ENCODE data around the gene MBP. TPM values are rescaled to one million over a fixed set of nuclear protein-coding genes. Genes with fewer than 3 reads are reported as not detected.

Gene MBP
- total and polyA plus RNA-seq, 2 of the 4 experiments (the other 2 are of a cell fraction), result 0.72 to 0.90 TPM

DNA sequence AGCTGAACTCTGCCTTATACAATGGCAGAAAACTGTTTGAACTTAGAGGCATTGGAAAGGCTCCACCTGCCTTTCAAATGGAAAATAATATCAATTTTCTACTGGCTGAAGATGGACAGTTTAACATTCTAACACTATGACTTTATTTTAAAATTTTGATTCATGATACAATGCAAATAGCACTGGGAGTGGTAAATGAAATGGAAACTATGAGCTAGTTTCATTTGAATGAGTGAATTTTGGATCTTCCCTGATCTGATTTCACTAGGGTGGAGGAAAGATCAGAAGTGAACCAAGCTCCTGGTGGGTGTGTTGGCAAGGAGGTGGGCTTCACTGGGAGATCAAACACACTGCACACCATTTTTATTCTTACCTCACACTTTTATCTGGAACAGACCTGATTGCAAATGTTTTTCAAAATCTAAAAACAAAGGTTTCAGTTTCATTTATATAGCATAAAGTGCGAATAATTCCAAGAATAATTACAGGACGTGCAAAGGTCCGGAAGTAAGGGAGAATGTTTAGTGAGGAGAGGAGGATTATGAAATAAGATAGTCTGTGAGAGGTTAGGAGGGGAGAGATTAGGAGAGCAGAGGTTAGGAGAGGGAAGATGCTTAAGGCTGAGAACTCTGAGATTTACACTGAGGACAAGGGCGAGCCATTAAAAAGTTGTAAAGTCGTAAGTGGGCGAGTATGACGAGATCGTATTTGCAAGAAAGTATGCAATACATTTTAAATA, 18.6 kb upstream of the MBP start:
- Histone ChIP-seq H2BK120ac (ENCODE audit: low read depth, low read length) (no peak overlapping the region), H3K4me2 (ENCODE audit: low read depth, low read length) (no peak overlapping the region), H3K9me1 (ENCODE audit: insufficient read depth, low read length) (no peaks in the 10 kb centered on the region), H3K4ac (ENCODE audit: low read depth, low read length) (no peak overlapping the region), H3K56ac (ENCODE audit: extremely low read depth, insufficient read depth, low read length) (no peak overlapping the region), H3K23ac (ENCODE audit: low read depth, low read length) (no peak overlapping the region), H3K27me3 (ENCODE audit: control insufficient read depth, insufficient read depth, low read length) (no peaks in the 10 kb centered on the region; the same call in 1 of the 2 replicates), H4K91ac (ENCODE audit: insufficient read depth, low read depth, low read length) (no peak overlapping the region), H3K18ac (ENCODE audit: low read depth, low read length) (no peak overlapping the region), H3K9me3 (ENCODE audit: control insufficient read depth, insufficient read depth, low read length) (no peaks in the 10 kb centered on the region), H3K9ac (ENCODE audit: low read depth, low read length) (no peak overlapping the region), H4K8ac (ENCODE audit: low read depth in 2 of 2, low read length in 2 of 2) (no peak overlapping the region), H3K4me3 (ENCODE audit: insufficient read depth, low read depth, low read length) (no peak overlapping the region), H3K36me3 (ENCODE audit: control insufficient read depth, insufficient read depth, low read length) (no peaks in the 10 kb centered on the region), H2AK9ac (replicated peaks; ENCODE audit: low read depth, low read length, poor library complexity) (no peak overlapping the region), H3K79me1 (ENCODE audit: low read depth in 1 of 2, low read length in 2 of 2) (no peaks in the 10 kb centered on the region), H3K14ac (replicated peaks; ENCODE audit: low read depth, low read length) (no peak overlapping the region), H2AFZ (replicated peaks; ENCODE audit: low read length, poor library complexity) (no peak overlapping the region), H2BK15ac (ENCODE audit: low read depth, low read length) (no peak overlapping the region), H4K20me1 (ENCODE audit: insufficient read depth, low read length) (no peaks in the 10 kb centered on the region), H2BK20ac (ENCODE audit: low read depth, low read length) (no peak overlapping the region), H2BK5ac (ENCODE audit: low read depth, low read length, poor library complexity, severe bottlenecking) (no peak overlapping the region), H3K4me1 (ENCODE audit: control insufficient read depth, insufficient read depth, low read length) (no peaks in the 10 kb centered on the region; the same call in 1 of the 2 replicates), H2AK5ac (ENCODE audit: low read depth, low read length) (no peak overlapping the region), H3K27ac (ENCODE audit: insufficient read depth, low read length) (no peak overlapping the region), H4K5ac (ENCODE audit: low read depth, low read length) (no peak overlapping the region)
- POLR2A ChIA-PET (ENCODE audit: unreplicated experiment), result no interaction called here
- 100% methylated on average over 2 of the region's 8 CpGs; no CpG with 5 or more reads in 1 of the 2 experiments for WGBS, 2 experiments (ENCODE audit: extremely low coverage in 2 of 2, insufficient read length in 1 of 2)
- CTCF ChIA-PET, result no interaction called here
- in situ Hi-C loops (cut with MboI; ENCODE audit: low sequenced_read_pairs), result no loop called here
- ATAC-seq (ENCODE audit: low read depth), result no peak
- DNase-seq, result no peak
- intact Hi-C loops (cut with micrococcal nuclease), result no loop called here
- no TSS peak for BruUV-seq (replicated peaks)
- no peak for TF ChIP-seq RCOR1 (IDR thresholded peaks at IDR 0.05; ENCODE audit: insufficient replicate concordance, low read length)
- TF ChIP-seq CEBPB (IDR thresholded peaks at IDR 0.05; ENCODE audit: low read depth, low read length), result no peak
- TF ChIP-seq, protein P1, sequence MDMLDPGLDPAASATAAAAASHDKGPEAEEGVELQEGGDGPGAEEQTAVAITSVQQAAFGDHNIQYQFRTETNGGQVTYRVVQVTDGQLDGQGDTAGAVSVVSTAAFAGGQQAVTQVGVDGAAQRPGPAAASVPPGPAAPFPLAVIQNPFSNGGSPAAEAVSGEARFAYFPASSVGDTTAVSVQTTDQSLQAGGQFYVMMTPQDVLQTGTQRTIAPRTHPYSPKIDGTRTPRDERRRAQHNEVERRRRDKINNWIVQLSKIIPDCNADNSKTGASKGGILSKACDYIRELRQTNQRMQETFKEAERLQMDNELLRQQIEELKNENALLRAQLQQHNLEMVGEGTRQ (IDR thresholded peaks at IDR 0.05; ENCODE audit: low read depth, low read length), result no peak
- TF ChIP-seq FOS (IDR thresholded peaks at IDR 0.05; ENCODE audit: low read depth, low read length), result no peak
- no peak for TF ChIP-seq MAZ (IDR thresholded peaks at IDR 0.05; ENCODE audit: borderline replicate concordance, low read depth, low read length)
- TF ChIP-seq CHD1 (IDR thresholded peaks at IDR 0.05; ENCODE audit: low read depth, low read length), result no peak
- TF ChIP-seq, protein P2, sequence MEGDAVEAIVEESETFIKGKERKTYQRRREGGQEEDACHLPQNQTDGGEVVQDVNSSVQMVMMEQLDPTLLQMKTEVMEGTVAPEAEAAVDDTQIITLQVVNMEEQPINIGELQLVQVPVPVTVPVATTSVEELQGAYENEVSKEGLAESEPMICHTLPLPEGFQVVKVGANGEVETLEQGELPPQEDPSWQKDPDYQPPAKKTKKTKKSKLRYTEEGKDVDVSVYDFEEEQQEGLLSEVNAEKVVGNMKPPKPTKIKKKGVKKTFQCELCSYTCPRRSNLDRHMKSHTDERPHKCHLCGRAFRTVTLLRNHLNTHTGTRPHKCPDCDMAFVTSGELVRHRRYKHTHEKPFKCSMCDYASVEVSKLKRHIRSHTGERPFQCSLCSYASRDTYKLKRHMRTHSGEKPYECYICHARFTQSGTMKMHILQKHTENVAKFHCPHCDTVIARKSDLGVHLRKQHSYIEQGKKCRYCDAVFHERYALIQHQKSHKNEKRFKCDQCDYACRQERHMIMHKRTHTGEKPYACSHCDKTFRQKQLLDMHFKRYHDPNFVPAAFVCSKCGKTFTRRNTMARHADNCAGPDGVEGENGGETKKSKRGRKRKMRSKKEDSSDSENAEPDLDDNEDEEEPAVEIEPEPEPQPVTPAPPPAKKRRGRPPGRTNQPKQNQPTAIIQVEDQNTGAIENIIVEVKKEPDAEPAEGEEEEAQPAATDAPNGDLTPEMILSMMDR (conservative IDR thresholded peaks at IDR 0.05; ENCODE audit: low read depth, low read length), result no peak
- no peak for TF ChIP-seq BHLHE40 (IDR thresholded peaks at IDR 0.05; ENCODE audit: low read depth, low read length)
- no peak for TF ChIP-seq NFE2L2 (IDR thresholded peaks at IDR 0.05; ENCODE audit: low read depth, low read length)
- TF ChIP-seq SMC3 (IDR thresholded peaks at IDR 0.05; ENCODE audit: low read depth, low read length), result no peak
- TF ChIP-seq MXI1 (IDR thresholded peaks at IDR 0.05; ENCODE audit: borderline replicate concordance, low read depth, low read length), result no peak
- no peak for TF ChIP-seq RFX5 (IDR thresholded peaks at IDR 0.05; ENCODE audit: low read depth, low read length)
- no peak for TF ChIP-seq RAD21 (IDR thresholded peaks at IDR 0.05; ENCODE audit: low read length)
- no peak for TF ChIP-seq MAFK (IDR thresholded peaks at IDR 0.05; ENCODE audit: low read depth, low read length)
- TF ChIP-seq, protein P3, sequence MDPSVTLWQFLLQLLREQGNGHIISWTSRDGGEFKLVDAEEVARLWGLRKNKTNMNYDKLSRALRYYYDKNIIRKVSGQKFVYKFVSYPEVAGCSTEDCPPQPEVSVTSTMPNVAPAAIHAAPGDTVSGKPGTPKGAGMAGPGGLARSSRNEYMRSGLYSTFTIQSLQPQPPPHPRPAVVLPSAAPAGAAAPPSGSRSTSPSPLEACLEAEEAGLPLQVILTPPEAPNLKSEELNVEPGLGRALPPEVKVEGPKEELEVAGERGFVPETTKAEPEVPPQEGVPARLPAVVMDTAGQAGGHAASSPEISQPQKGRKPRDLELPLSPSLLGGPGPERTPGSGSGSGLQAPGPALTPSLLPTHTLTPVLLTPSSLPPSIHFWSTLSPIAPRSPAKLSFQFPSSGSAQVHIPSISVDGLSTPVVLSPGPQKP (IDR thresholded peaks at IDR 0.05; ENCODE audit: borderline replicate concordance, low read depth, low read length), result no peak
- no peak for TF ChIP-seq POLR2A (IDR thresholded peaks at IDR 0.05; ENCODE audit: low read depth, low read length)
- dilution Hi-C loops (cut with HindIII; ENCODE audit: low sequenced_read_pairs, unreplicated experiment), result no loop called here

All from IMR-90 (cell line).